ENCODE results near the gene MGA.

DNA sequence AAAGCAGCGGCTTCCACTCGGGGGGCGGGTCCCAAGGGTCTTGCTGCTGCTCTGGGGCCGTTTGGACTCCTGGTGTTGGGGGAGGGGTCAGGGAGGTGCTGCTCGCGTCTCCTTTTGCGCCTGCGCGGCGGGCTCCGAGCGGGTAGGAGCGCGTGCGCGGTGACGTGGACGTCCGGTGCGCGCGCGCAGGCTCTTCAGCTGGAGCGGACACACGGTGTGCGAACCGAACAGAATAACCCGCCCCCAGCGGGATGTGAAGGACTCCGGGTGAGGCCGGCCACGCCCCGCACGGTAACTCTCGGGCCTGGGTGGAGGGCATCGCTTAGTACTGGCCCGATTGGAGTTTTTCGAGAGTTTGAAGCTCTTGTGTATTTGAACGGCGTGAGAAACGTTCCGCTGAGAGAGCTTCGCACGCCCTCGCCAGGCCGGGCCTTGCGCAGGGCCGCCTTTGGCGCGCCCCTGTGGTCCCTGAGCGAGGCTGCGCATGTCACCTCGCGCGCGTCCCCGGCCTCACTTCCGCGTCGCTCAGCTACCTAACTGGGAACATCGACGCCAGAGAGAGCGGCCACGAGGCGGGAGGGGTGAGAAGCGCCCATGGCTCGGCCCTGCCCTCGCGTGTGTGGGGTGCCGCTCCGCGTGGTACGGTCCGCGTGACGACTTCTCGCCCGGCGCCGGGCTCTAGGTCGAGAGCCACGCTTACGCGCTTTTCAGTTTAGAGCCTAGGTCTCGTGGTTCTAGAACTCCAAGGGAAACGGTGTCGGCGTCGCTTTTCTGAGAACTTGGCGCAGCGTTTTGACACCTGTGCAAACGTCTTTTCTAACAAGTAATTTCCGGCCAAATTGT lies at the start of gene MGA:
- TF ChIP-seq POLR2AphosphoS5 (IDR thresholded peaks at IDR 0.05; ENCODE audit: low read depth) (peak; percentile 52; the same call in 1 of the 2 replicates), EZH2phosphoT487 (IDR thresholded peaks at IDR 0.05; ENCODE audit: unreplicated experiment) (no peak)
- TF ChIP-seq, protein P1, sequence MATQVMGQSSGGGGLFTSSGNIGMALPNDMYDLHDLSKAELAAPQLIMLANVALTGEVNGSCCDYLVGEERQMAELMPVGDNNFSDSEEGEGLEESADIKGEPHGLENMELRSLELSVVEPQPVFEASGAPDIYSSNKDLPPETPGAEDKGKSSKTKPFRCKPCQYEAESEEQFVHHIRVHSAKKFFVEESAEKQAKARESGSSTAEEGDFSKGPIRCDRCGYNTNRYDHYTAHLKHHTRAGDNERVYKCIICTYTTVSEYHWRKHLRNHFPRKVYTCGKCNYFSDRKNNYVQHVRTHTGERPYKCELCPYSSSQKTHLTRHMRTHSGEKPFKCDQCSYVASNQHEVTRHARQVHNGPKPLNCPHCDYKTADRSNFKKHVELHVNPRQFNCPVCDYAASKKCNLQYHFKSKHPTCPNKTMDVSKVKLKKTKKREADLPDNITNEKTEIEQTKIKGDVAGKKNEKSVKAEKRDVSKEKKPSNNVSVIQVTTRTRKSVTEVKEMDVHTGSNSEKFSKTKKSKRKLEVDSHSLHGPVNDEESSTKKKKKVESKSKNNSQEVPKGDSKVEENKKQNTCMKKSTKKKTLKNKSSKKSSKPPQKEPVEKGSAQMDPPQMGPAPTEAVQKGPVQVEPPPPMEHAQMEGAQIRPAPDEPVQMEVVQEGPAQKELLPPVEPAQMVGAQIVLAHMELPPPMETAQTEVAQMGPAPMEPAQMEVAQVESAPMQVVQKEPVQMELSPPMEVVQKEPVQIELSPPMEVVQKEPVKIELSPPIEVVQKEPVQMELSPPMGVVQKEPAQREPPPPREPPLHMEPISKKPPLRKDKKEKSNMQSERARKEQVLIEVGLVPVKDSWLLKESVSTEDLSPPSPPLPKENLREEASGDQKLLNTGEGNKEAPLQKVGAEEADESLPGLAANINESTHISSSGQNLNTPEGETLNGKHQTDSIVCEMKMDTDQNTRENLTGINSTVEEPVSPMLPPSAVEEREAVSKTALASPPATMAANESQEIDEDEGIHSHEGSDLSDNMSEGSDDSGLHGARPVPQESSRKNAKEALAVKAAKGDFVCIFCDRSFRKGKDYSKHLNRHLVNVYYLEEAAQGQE (IDR thresholded peaks at IDR 0.05; ENCODE audit: unreplicated experiment), result no peak
